Kidney capillary endothelial cell (primary cell): Measurements from ENCODE around the gene C10orf95.
"Not testable (repeated sequence)": the region's sequence is repeated elsewhere in the genome, so short reads cannot be mapped to it uniquely, and the experiment has no call there.

Experiments
- DNase-seq: peaks from one replicate; pipeline ENCODE4 v3.0.0-alpha.2; 2018; ENCODE audit warnings: low spot score

Gene C10orf95

GRCh38 chr10:102451105-102451969 lies at the start of gene C10orf95:
Gene C10orf95 (minus strand): TSS chr10:102451543. CDS start chr10:102451093, 450 bp downstream.
- DNase-seq, result no peak

- not testable (repeated sequence) for DNase-seq
Measured at GRCh38 chr10:102500686-102501085, 49.3 kb upstream of the C10orf95 start.

GRCh38 chr10:102499356-102499755 lies 48.0 kb upstream of the C10orf95 start:
- DNase-seq, result no peak

- DNase-seq, result no peak
Measured at GRCh38 chr10:102497545-102497944, 46.2 kb upstream of the C10orf95 start.

GRCh38 chr10:102493771-102494170 lies 42.4 kb upstream of the C10orf95 start:
- DNase-seq, result no peak

GRCh38 chr10:102492983-102493382 lies 41.6 kb upstream of the C10orf95 start:
- DNase-seq, result no peak

GRCh38 chr10:102492344-102492939 lies 41.1 kb upstream of the C10orf95 start:
- DNase-seq, result no peak

- no peak for DNase-seq
Measured at GRCh38 chr10:102491136-102491535, 39.8 kb upstream of the C10orf95 start.

GRCh38 chr10:102485093-102485784 lies 33.9 kb upstream of the C10orf95 start:
- DNase-seq, result no peak

GRCh38 chr10:102484021-102484420 lies 32.7 kb upstream of the C10orf95 start:
- no peak for DNase-seq

GRCh38 chr10:102480396-102480795 lies 29.1 kb upstream of the C10orf95 start:
- DNase-seq, result no peak

- DNase-seq, result no peak
Measured at GRCh38 chr10:102479651-102480050, 28.3 kb upstream of the C10orf95 start.

GRCh38 chr10:102476466-102477141 lies 25.3 kb upstream of the C10orf95 start:
- no peak for DNase-seq

GRCh38 chr10:102475451-102476040 lies 24.2 kb upstream of the C10orf95 start:
- DNase-seq, result no peak

- DNase-seq, result no peak
Measured at GRCh38 chr10:102473445-102474331, 22.3 kb upstream of the C10orf95 start.

- no peak for DNase-seq
Measured at GRCh38 chr10:102470579-102471546, 19.5 kb upstream of the C10orf95 start.

- DNase-seq, result no peak
Measured at GRCh38 chr10:102468683-102469082, 17.3 kb upstream of the C10orf95 start.

- no peak for DNase-seq
Measured at GRCh38 chr10:102467971-102468438, 16.7 kb upstream of the C10orf95 start.

- no peak for DNase-seq
Measured at GRCh38 chr10:102467318-102467717, 16.0 kb upstream of the C10orf95 start.
